Superior temporal gyrus (tissue), 1 donor: ENCODE measurements around the gene PPRC1.

ENCODE experiments used
- DNase-seq: peaks from one replicate; pipeline ENCODE4 v3.0.0-alpha.2; 2016; ENCODE audit errors: extremely low spot score

Gene PPRC1

GRCh38 chr10:102195296-102195870 is 62.5 kb downstream of the PPRC1 start:
- DNase-seq, result no peak

- no peak for DNase-seq
Measured at GRCh38 chr10:102196893-102197292, 64.1 kb downstream of the PPRC1 start.

GRCh38 chr10:102198027-102198426 is 65.2 kb downstream of the PPRC1 start:
- DNase-seq, result no peak
